ENCODE measurements around the gene C2orf69.

Gene C2orf69

DNA sequence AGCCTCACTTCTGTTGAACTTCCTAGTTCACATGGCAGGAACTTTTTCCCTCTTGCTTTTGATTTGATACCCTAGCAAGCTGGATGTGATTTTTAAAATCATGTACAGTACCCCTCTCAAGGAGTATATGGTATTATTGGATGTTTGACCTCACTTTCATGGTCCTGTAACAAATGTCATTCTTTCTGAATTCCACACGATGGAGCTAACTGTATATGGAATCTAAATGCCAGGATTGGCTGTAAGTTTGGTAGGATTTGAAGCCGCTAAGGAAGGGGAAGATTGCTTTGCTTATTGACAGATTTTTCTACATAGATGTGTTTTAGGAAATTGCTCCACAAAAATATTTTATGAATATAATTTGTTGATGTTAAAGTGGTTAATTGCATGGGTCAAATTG, 62.6 kb downstream of the C2orf69 start:
- H3K79me2 ChIP-seq (ENCODE audit: insufficient read depth, low read length): no peaks in the 10 kb centered on the region

DNA sequence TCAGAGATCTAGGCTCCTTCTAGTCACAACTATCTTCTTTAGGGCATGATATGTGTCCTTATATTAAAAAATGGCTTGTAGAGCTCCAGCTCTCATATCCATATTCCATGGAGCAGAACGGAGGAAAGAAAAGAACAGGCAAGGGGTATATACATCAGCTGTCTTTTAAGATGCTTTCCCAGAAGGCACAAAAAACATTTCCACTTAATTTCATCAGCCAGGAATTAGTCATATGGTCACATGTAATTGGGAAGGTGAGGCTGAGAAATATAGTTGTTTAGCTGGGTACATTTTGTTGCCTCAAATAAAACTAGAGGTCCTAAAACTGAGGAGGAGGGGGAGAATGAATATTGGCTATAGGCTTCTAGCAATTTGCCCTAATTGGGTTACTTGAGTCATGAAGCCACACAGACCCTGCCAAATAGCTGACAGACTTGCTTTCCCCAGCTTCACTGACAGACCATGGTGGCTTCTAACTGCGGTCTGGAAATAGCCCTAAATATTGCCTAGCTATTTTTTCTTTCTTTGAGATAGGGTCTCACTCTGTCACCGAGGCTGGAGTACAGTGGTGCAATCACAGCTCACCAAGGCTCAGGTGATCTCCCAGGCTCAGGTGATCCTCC, 64.3 kb downstream of the C2orf69 start:
- H3K9me3 ChIP-seq (ENCODE audit: insufficient read depth, low read length): no peaks in the 10 kb centered on the region
- no peak overlapping the region for H3K4me3 ChIP-seq (ENCODE audit: insufficient read depth, low read length, poor library complexity, severe bottlenecking)
- H3F3A ChIP-seq (ENCODE audit: insufficient read depth): no peaks in the 10 kb centered on the region
- no peak overlapping the region for H3K9ac ChIP-seq (ENCODE audit: low read length)
- no peaks in the 10 kb centered on the region for H3K27me3 ChIP-seq (ENCODE audit: low read length)
- no peak overlapping the region for H3K4me2 ChIP-seq (ENCODE audit: low read depth, low read length, poor library complexity, severe bottlenecking)
- H4K20me1 ChIP-seq (ENCODE audit: low read depth, low read length): no peaks in the 10 kb centered on the region
- H3K79me2 ChIP-seq (ENCODE audit: insufficient read depth, low read length): no peaks in the 10 kb centered on the region
- H3K36me3 ChIP-seq (ENCODE audit: low read length): no peaks in the 10 kb centered on the region
- H2AFZ ChIP-seq (ENCODE audit: low read depth, low read length, severe bottlenecking): no peak overlapping the region
- H3K27ac ChIP-seq (ENCODE audit: low read depth, low read length): no peak overlapping the region
- no peak for TF ChIP-seq EZH2phosphoT487 (conservative IDR thresholded peaks at IDR 0.05; ENCODE audit: low read length)
- TF ChIP-seq, protein P1, sequence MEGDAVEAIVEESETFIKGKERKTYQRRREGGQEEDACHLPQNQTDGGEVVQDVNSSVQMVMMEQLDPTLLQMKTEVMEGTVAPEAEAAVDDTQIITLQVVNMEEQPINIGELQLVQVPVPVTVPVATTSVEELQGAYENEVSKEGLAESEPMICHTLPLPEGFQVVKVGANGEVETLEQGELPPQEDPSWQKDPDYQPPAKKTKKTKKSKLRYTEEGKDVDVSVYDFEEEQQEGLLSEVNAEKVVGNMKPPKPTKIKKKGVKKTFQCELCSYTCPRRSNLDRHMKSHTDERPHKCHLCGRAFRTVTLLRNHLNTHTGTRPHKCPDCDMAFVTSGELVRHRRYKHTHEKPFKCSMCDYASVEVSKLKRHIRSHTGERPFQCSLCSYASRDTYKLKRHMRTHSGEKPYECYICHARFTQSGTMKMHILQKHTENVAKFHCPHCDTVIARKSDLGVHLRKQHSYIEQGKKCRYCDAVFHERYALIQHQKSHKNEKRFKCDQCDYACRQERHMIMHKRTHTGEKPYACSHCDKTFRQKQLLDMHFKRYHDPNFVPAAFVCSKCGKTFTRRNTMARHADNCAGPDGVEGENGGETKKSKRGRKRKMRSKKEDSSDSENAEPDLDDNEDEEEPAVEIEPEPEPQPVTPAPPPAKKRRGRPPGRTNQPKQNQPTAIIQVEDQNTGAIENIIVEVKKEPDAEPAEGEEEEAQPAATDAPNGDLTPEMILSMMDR (IDR thresholded peaks at IDR 0.05; ENCODE audit: insufficient read depth, low read length, poor library complexity, severe bottlenecking): no peak
- no peaks in the 10 kb centered on the region for H3K9me2 ChIP-seq (replicated peaks; ENCODE audit: insufficient read depth, low read length)

More for the DNA sequence above, 62.6 kb downstream of the C2orf69 start:
- Histone ChIP-seq H3F3A (ENCODE audit: insufficient read depth) (no peaks in the 10 kb centered on the region), H3K9me3 (ENCODE audit: insufficient read depth, low read length) (no peaks in the 10 kb centered on the region), H4K20me1 (ENCODE audit: low read depth, low read length) (no peaks in the 10 kb centered on the region), H3K9me2 (replicated peaks; ENCODE audit: insufficient read depth, low read length) (no peaks in the 10 kb centered on the region), H3K4me3 (ENCODE audit: insufficient read depth, low read length, poor library complexity, severe bottlenecking) (no peak overlapping the region), H3K36me3 (ENCODE audit: low read length) (no peaks in the 10 kb centered on the region), H3K9ac (ENCODE audit: low read length) (no peak overlapping the region), H3K27me3 (ENCODE audit: low read length) (no peaks in the 10 kb centered on the region), H3K27ac (ENCODE audit: low read depth, low read length) (no peak overlapping the region), H3K4me2 (ENCODE audit: low read depth, low read length, poor library complexity, severe bottlenecking) (no peak overlapping the region), H2AFZ (ENCODE audit: low read depth, low read length, severe bottlenecking) (no peak overlapping the region)
- TF ChIP-seq, protein P1 (IDR thresholded peaks at IDR 0.05; ENCODE audit: insufficient read depth, low read length, poor library complexity, severe bottlenecking): no peak
- no peak for TF ChIP-seq EZH2phosphoT487 (conservative IDR thresholded peaks at IDR 0.05; ENCODE audit: low read length)

Data from SU-DHL-6 (cell line).